ENCODE measurements around the gene KTN1. TPM values are rescaled to one million over a fixed set of nuclear protein-coding genes. Genes with fewer than 3 reads are reported as not detected.

Gene KTN1
- total RNA-seq, 2 experiments from 2014 or later, result 85.8 to 93.3 TPM

GRCh38 chr14:55638665-55639064 is 58.7 kb downstream of the KTN1 start:
- no peaks in the 10 kb centered on the region for H3K27me3 Mint-ChIP-seq
- ChIA-PET CTCF (no interaction called here), POLR2A (no interaction called here)
- peaks cover 2% of the 10 kb centered on the region for H3K4me1 Mint-ChIP-seq
- no peak overlapping the region for H3K27ac Mint-ChIP-seq
- no peaks in the 10 kb centered on the region for H3K9me3 Mint-ChIP-seq
- peaks cover 47% of the 10 kb centered on the region for H3K36me3 Mint-ChIP-seq (ENCODE audit: low read depth)
- DNase-seq, result no peak
- no peak overlapping the region for H3K4me3 Mint-ChIP-seq

- Mint-ChIP-seq H3K27ac (no peak overlapping the region), H3K4me1 (peaks cover 10% of the 10 kb centered on the region), H3K9me3 (no peaks in the 10 kb centered on the region), H3K27me3 (no peaks in the 10 kb centered on the region), H3K4me3 (no peak overlapping the region), H3K36me3 (ENCODE audit: low read depth) (peaks cover 49% of the 10 kb centered on the region)
- ChIA-PET POLR2A (no interaction called here), CTCF (no interaction called here)
- DNase-seq, result no peak
Measured at GRCh38 chr14:55641290-55641689, 61.3 kb downstream of the KTN1 start.

- peaks cover 48% of the 10 kb centered on the region for H3K36me3 Mint-ChIP-seq (ENCODE audit: low read depth)
- no peak for DNase-seq
- peaks cover 12% of the 10 kb centered on the region for H3K4me1 Mint-ChIP-seq
- no peaks in the 10 kb centered on the region for H3K9me3 Mint-ChIP-seq
- H3K4me3 Mint-ChIP-seq, result no peak overlapping the region
- ChIA-PET CTCF (no interaction called here), POLR2A (interaction anchor here (0.6 kb wide), 1 partner anchor 67 kb away, joined by 3 read pairs; no protein-coding TSS in a partner anchor)
- no peak overlapping the region for H3K27ac Mint-ChIP-seq
- no peaks in the 10 kb centered on the region for H3K27me3 Mint-ChIP-seq
Measured at GRCh38 chr14:55641954-55642353, 61.9 kb downstream of the KTN1 start.

- Mint-ChIP-seq H3K9me3 (no peaks in the 10 kb centered on the region), H3K36me3 (ENCODE audit: low read depth) (peaks cover 46% of the 10 kb centered on the region), H3K4me3 (no peak overlapping the region), H3K27me3 (no peaks in the 10 kb centered on the region), H3K4me1 (peaks cover 12% of the 10 kb centered on the region), H3K27ac (no peak overlapping the region)
- CTCF ChIA-PET, result no interaction called here
- POLR2A ChIA-PET, result no interaction called here
- DNase-seq, result no peak
Measured at GRCh38 chr14:55645145-55645544, 65.1 kb downstream of the KTN1 start.

GRCh38 chr14:55645845-55646832 is 66.1 kb downstream of the KTN1 start:
- H3K9me3 Mint-ChIP-seq, result no peaks in the 10 kb centered on the region
- ChIA-PET POLR2A (no interaction called here), CTCF (no interaction called here)
- DNase-seq, result no peak
- peaks cover 47% of the 10 kb centered on the region for H3K36me3 Mint-ChIP-seq (ENCODE audit: low read depth)
- H3K27ac Mint-ChIP-seq, result no peak overlapping the region
- H3K4me3 Mint-ChIP-seq, result no peak overlapping the region
- H3K27me3 Mint-ChIP-seq, result no peaks in the 10 kb centered on the region
- H3K4me1 Mint-ChIP-seq, result peaks cover 14% of the 10 kb centered on the region

GRCh38 chr14:55650992-55651391 is 71.0 kb downstream of the KTN1 start:
- Mint-ChIP-seq H3K4me1 (peaks cover 4% of the 10 kb centered on the region), H3K27ac (no peak overlapping the region), H3K9me3 (no peaks in the 10 kb centered on the region), H3K27me3 (no peaks in the 10 kb centered on the region), H3K36me3 (ENCODE audit: low read depth) (peaks cover 43% of the 10 kb centered on the region), H3K4me3 (no peak overlapping the region)
- CTCF ChIA-PET, result interaction anchor here (0.6 to 0.9 kb wide), 2 partner anchors 11 to 18 kb away, joined by 3 read pairs; no protein-coding TSS in a partner anchor
- DNase-seq, result no peak
- POLR2A ChIA-PET, result no interaction called here

GRCh38 chr14:55654243-55654642 is 74.2 kb downstream of the KTN1 start:
- peaks cover 2% of the 10 kb centered on the region for H3K4me1 Mint-ChIP-seq
- POLR2A ChIA-PET, result no interaction called here
- H3K27ac Mint-ChIP-seq, result no peak overlapping the region
- CTCF ChIA-PET, result no interaction called here
- H3K4me3 Mint-ChIP-seq, result no peak overlapping the region
- no peak for DNase-seq
- H3K9me3 Mint-ChIP-seq, result no peaks in the 10 kb centered on the region
- peaks cover 37% of the 10 kb centered on the region for H3K36me3 Mint-ChIP-seq (ENCODE audit: low read depth)
- no peaks in the 10 kb centered on the region for H3K27me3 Mint-ChIP-seq

GRCh38 chr14:55661029-55661428 is 81.0 kb downstream of the KTN1 start:
- no peak overlapping the region for H3K4me3 Mint-ChIP-seq
- DNase-seq, result no peak
- H3K27me3 Mint-ChIP-seq, result no peaks in the 10 kb centered on the region
- no peaks in the 10 kb centered on the region for H3K9me3 Mint-ChIP-seq
- POLR2A ChIA-PET, result no interaction called here
- CTCF ChIA-PET, result interaction anchor here (0.7 to 1.2 kb wide), 2 partner anchors 9 to 788 kb away, joined by 3 to 5 read pairs; no protein-coding TSS in a partner anchor
- peaks cover 18% of the 10 kb centered on the region for H3K4me1 Mint-ChIP-seq
- H3K36me3 Mint-ChIP-seq (ENCODE audit: low read depth), result peaks cover 44% of the 10 kb centered on the region
- H3K27ac Mint-ChIP-seq, result no peak overlapping the region

- DNase-seq, result no peak
- CTCF ChIA-PET, result no interaction called here
- no peak overlapping the region for H3K4me3 Mint-ChIP-seq
- POLR2A ChIA-PET, result no interaction called here
- H3K27me3 Mint-ChIP-seq, result no peaks in the 10 kb centered on the region
- peaks cover 18% of the 10 kb centered on the region for H3K4me1 Mint-ChIP-seq
- H3K9me3 Mint-ChIP-seq, result no peaks in the 10 kb centered on the region
- H3K36me3 Mint-ChIP-seq (ENCODE audit: low read depth), result peaks cover 40% of the 10 kb centered on the region
- no peak overlapping the region for H3K27ac Mint-ChIP-seq
Measured at GRCh38 chr14:55662752-55663151, 82.7 kb downstream of the KTN1 start.

GRCh38 chr14:55665067-55665675 is 85.2 kb downstream of the KTN1 start:
- H3K4me3 Mint-ChIP-seq, result no peak overlapping the region

GRCh38 chr14:55667801-55668200 is 87.8 kb downstream of the KTN1 start:
- no peak overlapping the region for H3K4me3 Mint-ChIP-seq
- no peak for DNase-seq
- H3K9me3 Mint-ChIP-seq, result no peaks in the 10 kb centered on the region
- peaks cover 18% of the 10 kb centered on the region for H3K4me1 Mint-ChIP-seq
- H3K36me3 Mint-ChIP-seq (ENCODE audit: low read depth), result peaks cover 37% of the 10 kb centered on the region
- no peaks in the 10 kb centered on the region for H3K27me3 Mint-ChIP-seq
- CTCF ChIA-PET, result no interaction called here
- no peak overlapping the region for H3K27ac Mint-ChIP-seq
- POLR2A ChIA-PET, result interaction anchor here (0.6 kb wide), 1 partner anchor 19 kb away, joined by 3 read pairs; no protein-coding TSS in a partner anchor

More at GRCh38 chr14:55665067-55665675, 85.2 kb downstream of the KTN1 start:
- peaks cover 18% of the 10 kb centered on the region for H3K4me1 Mint-ChIP-seq
- POLR2A ChIA-PET, result interaction anchor here (0.6 kb wide), 1 partner anchor 31 kb away, joined by 6 read pairs; no protein-coding TSS in a partner anchor
- DNase-seq, result no peak
- CTCF ChIA-PET, result no interaction called here
- H3K36me3 Mint-ChIP-seq (ENCODE audit: low read depth), result peaks cover 39% of the 10 kb centered on the region
- no peaks in the 10 kb centered on the region for H3K9me3 Mint-ChIP-seq
- no peaks in the 10 kb centered on the region for H3K27me3 Mint-ChIP-seq
- H3K27ac Mint-ChIP-seq, result no peak overlapping the region

GRCh38 chr14:55671641-55672040 is 91.6 kb downstream of the KTN1 start:
- H3K4me1 Mint-ChIP-seq, result no peaks in the 10 kb centered on the region
- ChIA-PET POLR2A (no interaction called here), CTCF (interaction anchor here (1.2 to 1.4 kb wide), 2 partner anchors 8 to 669 kb away, joined by 3 read pairs; no protein-coding TSS in a partner anchor)
- no peaks in the 10 kb centered on the region for H3K27me3 Mint-ChIP-seq
- H3K27ac Mint-ChIP-seq, result no peak overlapping the region
- peaks cover 22% of the 10 kb centered on the region for H3K36me3 Mint-ChIP-seq (ENCODE audit: low read depth)
- DNase-seq, result no peak
- H3K9me3 Mint-ChIP-seq, result no peaks in the 10 kb centered on the region
- no peak overlapping the region for H3K4me3 Mint-ChIP-seq

GRCh38 chr14:55673048-55673447 is 93.0 kb downstream of the KTN1 start:
- H3K9me3 Mint-ChIP-seq, result no peaks in the 10 kb centered on the region
- H3K4me1 Mint-ChIP-seq, result no peaks in the 10 kb centered on the region
- H3K27me3 Mint-ChIP-seq, result no peaks in the 10 kb centered on the region
- DNase-seq, result no peak
- POLR2A ChIA-PET, result no interaction called here
- H3K36me3 Mint-ChIP-seq (ENCODE audit: low read depth), result peaks cover 22% of the 10 kb centered on the region
- no peak overlapping the region for H3K4me3 Mint-ChIP-seq
- no peak overlapping the region for H3K27ac Mint-ChIP-seq
- CTCF ChIA-PET, result interaction anchor here (0.7 kb wide), 1 partner anchor 82 kb away, joined by 5 read pairs; no protein-coding TSS in a partner anchor

All from activated CD4-positive, alpha-beta T cell treated with anti-CD3 and anti-CD28 coated beads, Interleukin-2, amount 10 ng/mL, durations not matched to agents 7 days and 5 days (primary cell).